Naive thymus-derived CD4-positive, alpha-beta T cell (primary cell): ENCODE measurements around the gene EXT2. TPM values are rescaled to one million over a fixed set of nuclear protein-coding genes. Genes with fewer than 3 reads are reported as not detected.

Experiments
- ATAC-seq: fragments of 150-1000 bp; cut with Tn5 transposase; 2 replicates; pipeline ENCODE4 v1.10.0; 2021; ENCODE audit warnings: mild to moderate bottlenecking, moderate library complexity
- CTCF ChIA-PET: fragments of 350-600 bp; sonication (Branson Sonifier 250); formaldehyde crosslinking; loops from one replicate; lab custom pipeline; 2021; ENCODE audit warnings: antibody characterized with exemption; lab: Charles Lee
- POLR2A ChIA-PET: fragments of 350-600 bp; sonication (Branson Sonifier 250); formaldehyde crosslinking; loops from one replicate; lab custom pipeline; 2021; ENCODE audit warnings: antibody characterized with exemption, inconsistent platforms; lab: Charles Lee
- DNase-seq, 9 donors: peaks; one replicate each; pipeline versions ENCODE4 v3.0.0 to v3.0.0-alpha.2; 2020 to 2022; ENCODE audit warnings: mixed read lengths in 1 of 9
- H3K27ac ChIP-seq: one replicate; pipeline ENCODE4 v1.7.0; 2013; ENCODE audit warnings: mild to moderate bottlenecking, low read depth, low read length, moderate library complexity
- H3K27me3 ChIP-seq, 2 donors: one replicate each; pipeline ENCODE4 v1.7.0; 2013; ENCODE audit warnings: low read length in 2 of 2, mild to moderate bottlenecking in 2 of 2, moderate library complexity in 2 of 2; ENCODE audit not compliant: control insufficient read depth in 2 of 2, insufficient read depth in 2 of 2
- H3K36me3 ChIP-seq, 3 experiments: 1 replicate in 2 of 3; 2 replicates in 1 of 3; pipeline ENCODE4 v1.7.0; 2013; ENCODE audit warnings: low read length in 3 of 3, mild to moderate bottlenecking in 3 of 3, moderate library complexity in 1 of 3; ENCODE audit not compliant: insufficient read depth in 3 of 3, control insufficient read depth in 2 of 3
- H3K4me1 ChIP-seq, 2 donors: one replicate each; pipeline ENCODE4 v1.7.0; 2013; ENCODE audit warnings: low read length in 2 of 2, mild to moderate bottlenecking in 2 of 2, moderate library complexity in 1 of 2; ENCODE audit not compliant: control insufficient read depth in 2 of 2, insufficient read depth in 2 of 2
- H3K4me3 ChIP-seq: 2 replicates; pipeline ENCODE4 v1.7.0; 2013; ENCODE audit warnings: mild to moderate bottlenecking, low read length
- H3K9me3 ChIP-seq, 3 experiments: 1 replicate in 2 of 3; 2 replicates in 1 of 3; pipeline ENCODE4 v1.7.0; 2013; ENCODE audit warnings: low read length in 3 of 3; ENCODE audit not compliant: control insufficient read depth in 2 of 3
- H3K27ac Mint-ChIP-seq, 9 donors: one replicate each; pipeline ENCODE4 v1.8.0; 2020 to 2022; ENCODE audit warnings: mixed read lengths in 9 of 9, mild to moderate bottlenecking in 8 of 9, moderate library complexity in 5 of 9, inconsistent platforms in 2 of 9
- H3K27me3 Mint-ChIP-seq, 5 donors: one replicate each; pipeline ENCODE4 v1.8.0; 2021 to 2022; ENCODE audit warnings: mixed read lengths in 5 of 5, mild to moderate bottlenecking in 1 of 5
- H3K36me3 Mint-ChIP-seq, 5 donors: one replicate each; pipeline ENCODE4 v1.8.0; 2020 to 2022; ENCODE audit warnings: mixed read lengths in 5 of 5, mild to moderate bottlenecking in 3 of 5, inconsistent platforms in 1 of 5
- H3K4me1 Mint-ChIP-seq, 7 donors: one replicate each; pipeline ENCODE4 v1.8.0; 2020 to 2022; ENCODE audit warnings: mixed read lengths in 7 of 7, mild to moderate bottlenecking in 3 of 7, inconsistent platforms in 1 of 7
- H3K4me3 Mint-ChIP-seq, 10 donors: one replicate each; pipeline ENCODE4 v1.8.0; 2020 to 2022; ENCODE audit warnings: mild to moderate bottlenecking in 10 of 10, mixed read lengths in 10 of 10, moderate library complexity in 6 of 10, inconsistent platforms in 2 of 10
- H3K9me3 Mint-ChIP-seq, 11 donors: one replicate each; pipeline ENCODE4 v1.8.0; 2020 to 2022; ENCODE audit warnings: mixed read lengths in 11 of 11, mild to moderate bottlenecking in 4 of 11, inconsistent platforms in 1 of 11, moderate library complexity in 1 of 11
- intact Hi-C, 2 donors: fragments of 100-400 bp; cut with micrococcal nuclease; formaldehyde crosslinking; loops; one replicate each; pipeline ENCODE4 v1.15.1; 2023
- polyA plus RNA-seq, 2 donors: library from polyadenylated mRNA; unstranded; fragments of 300-500 nt; fragmentation: Illumina TruSeq; gene quantifications; one replicate each; pipeline ENCODE4 v1.2.3, GENCODE V29; 2021
- total RNA-seq, 6 experiments: library from RNA in 5 of 6; stranded (reverse) in 5 of 6; gene quantifications; 1 replicate in 5 of 6; 2 replicates in 1 of 6; pipeline ENCODE4 v1.2.3 and lab custom pipeline; 2021 to 2026

EXT2 gene
- total and polyA plus RNA-seq, 7 experiments from 2014 or later, result 27.2 to 43.9 (median 31.5) TPM

GRCh38 chr11:44133335-44133946, 38.0 kb downstream of the EXT2 start:
- Histone ChIP-seq H3K4me3 (no peak overlapping the region), H3K27me3 (no peaks in the 10 kb centered on the region), H3K9me3 (no peaks in the 10 kb centered on the region), H3K4me1 (no peaks in the 10 kb centered on the region), H3K27ac (no peak overlapping the region), H3K36me3 (peaks cover 0 to 48% (median 3%) of the 10 kb centered on the region in 3 experiments)
- DNase-seq, result no peak
- no peaks in the 10 kb centered on the region for H3K9me3 Mint-ChIP-seq
- peaks cover 0 to 10% (median 0%) of the 10 kb centered on the region in 7 donors for H3K4me1 Mint-ChIP-seq
- intact Hi-C loops, result no loop called here
- no peaks in the 10 kb centered on the region for H3K27me3 Mint-ChIP-seq
- POLR2A ChIA-PET, result no interaction called here
- no peak overlapping the region for H3K4me3 Mint-ChIP-seq
- CTCF ChIA-PET, result interaction anchor here (0.9 kb wide), 1 partner anchor 402 kb away, joined by 3 read pairs; no protein-coding TSS in a partner anchor
- H3K36me3 Mint-ChIP-seq, result peaks cover 7 to 74% (median 32%) of the 10 kb centered on the region in 5 donors
- H3K27ac Mint-ChIP-seq, result peak overlapping the region in 1 of 9 donors; percentile 3
- no peak for ATAC-seq

- H3K4me1 ChIP-seq, result no peaks in the 10 kb centered on the region
- H3K27me3 Mint-ChIP-seq, result no peaks in the 10 kb centered on the region
- no peaks in the 10 kb centered on the region for H3K9me3 ChIP-seq
- H3K36me3 ChIP-seq, result peaks cover 0 to 37% (median 3%) of the 10 kb centered on the region in 3 experiments
- no peak overlapping the region for H3K4me3 Mint-ChIP-seq
- no peaks in the 10 kb centered on the region for H3K27me3 ChIP-seq
- no peak overlapping the region for H3K4me3 ChIP-seq
- H3K4me1 Mint-ChIP-seq, result peaks cover 0 to 9% (median 0%) of the 10 kb centered on the region in 7 donors
- peaks cover 7 to 73% (median 26%) of the 10 kb centered on the region in 5 donors for H3K36me3 Mint-ChIP-seq
- intact Hi-C loops, result no loop called here
- H3K27ac Mint-ChIP-seq, result no peak overlapping the region
- H3K27ac ChIP-seq, result no peak overlapping the region
- ChIA-PET POLR2A (interaction anchor here (0.6 kb wide), 1 partner anchor 19 kb away, joined by 3 read pairs; no protein-coding TSS in a partner anchor), CTCF (interaction anchor here (0.7 kb wide), 1 partner anchor 255 kb away, joined by 3 read pairs; no protein-coding TSS in a partner anchor)
- peaks cover 0 to 2% (median 0%) of the 10 kb centered on the region in 11 donors for H3K9me3 Mint-ChIP-seq
- DNase-seq, result no peak
- ATAC-seq, result no peak
Measured at GRCh38 chr11:44134625-44135024, 39.1 kb downstream of the EXT2 start.

GRCh38 chr11:44136176-44136945, 40.9 kb downstream of the EXT2 start:
- Mint-ChIP-seq H3K4me1 (peaks cover 0 to 4% (median 0%) of the 10 kb centered on the region in 7 donors), H3K27ac (no peak overlapping the region), H3K27me3 (no peaks in the 10 kb centered on the region), H3K4me3 (no peak overlapping the region), H3K36me3 (peaks cover 0 to 71% (median 17%) of the 10 kb centered on the region in 5 donors), H3K9me3 (peaks cover 0 to 2% (median 0%) of the 10 kb centered on the region in 11 donors)
- DNase-seq (no peak), ATAC-seq (no peak)
- intact Hi-C loops, result no loop called here
- no peak overlapping the region for H3K27ac ChIP-seq
- ChIA-PET CTCF (no interaction called here), POLR2A (no interaction called here)
- H3K9me3 ChIP-seq, result no peaks in the 10 kb centered on the region
- no peaks in the 10 kb centered on the region for H3K4me1 ChIP-seq
- no peaks in the 10 kb centered on the region for H3K27me3 ChIP-seq
- H3K4me3 ChIP-seq, result no peak overlapping the region
- H3K36me3 ChIP-seq, result peaks cover 0 to 27% (median 0%) of the 10 kb centered on the region in 3 experiments

- Mint-ChIP-seq H3K36me3 (peaks cover 0 to 69% (median 14%) of the 10 kb centered on the region in 5 donors), H3K27ac (no peak overlapping the region), H3K9me3 (peaks cover 0 to 2% (median 0%) of the 10 kb centered on the region in 11 donors), H3K4me3 (no peak overlapping the region), H3K4me1 (peaks cover 0 to 4% (median 0%) of the 10 kb centered on the region in 7 donors), H3K27me3 (no peaks in the 10 kb centered on the region)
- intact Hi-C loops, result no loop called here
- Histone ChIP-seq H3K4me1 (no peaks in the 10 kb centered on the region), H3K36me3 (peaks cover 0 to 26% (median 0%) of the 10 kb centered on the region in 3 experiments), H3K27ac (no peak overlapping the region), H3K4me3 (no peak overlapping the region), H3K9me3 (no peaks in the 10 kb centered on the region), H3K27me3 (no peaks in the 10 kb centered on the region)
- no peak for ATAC-seq
- CTCF ChIA-PET, result no interaction called here
- no peak for DNase-seq
- POLR2A ChIA-PET, result interaction anchor here (0.6 kb wide), 1 partner anchor 95 kb away, joined by 3 read pairs; no protein-coding TSS in a partner anchor
Measured at GRCh38 chr11:44137057-44137456, 41.6 kb downstream of the EXT2 start.

GRCh38 chr11:44138286-44138685, 42.8 kb downstream of the EXT2 start:
- H3K4me3 ChIP-seq, result no peak overlapping the region
- H3K36me3 Mint-ChIP-seq, result peaks cover 0 to 67% (median 9%) of the 10 kb centered on the region in 5 donors
- DNase-seq (no peak), ATAC-seq (no peak)
- CTCF ChIA-PET, result no interaction called here
- H3K27me3 Mint-ChIP-seq, result no peaks in the 10 kb centered on the region
- POLR2A ChIA-PET, result interaction anchor here (1.1 kb wide), 1 partner anchor 9 kb away, joined by 3 read pairs; no protein-coding TSS in a partner anchor
- H3K27ac Mint-ChIP-seq, result peak overlapping the region in 1 of 9 donors; percentile 25
- no peaks in the 10 kb centered on the region for H3K27me3 ChIP-seq
- H3K4me1 Mint-ChIP-seq, result peaks cover 0 to 4% (median 0%) of the 10 kb centered on the region in 7 donors
- no peaks in the 10 kb centered on the region for H3K9me3 ChIP-seq
- peaks cover 0 to 2% (median 0%) of the 10 kb centered on the region in 11 donors for H3K9me3 Mint-ChIP-seq
- no peak overlapping the region for H3K27ac ChIP-seq
- intact Hi-C loops, result no loop called here
- H3K4me3 Mint-ChIP-seq, result no peak overlapping the region
- no peaks in the 10 kb centered on the region for H3K4me1 ChIP-seq
- peaks cover 0 to 19% (median 0%) of the 10 kb centered on the region in 3 experiments for H3K36me3 ChIP-seq

GRCh38 chr11:44138980-44139379, 43.5 kb downstream of the EXT2 start:
- peaks cover 0 to 69% (median 10%) of the 10 kb centered on the region in 5 donors for H3K36me3 Mint-ChIP-seq
- peaks cover 0 to 4% (median 0%) of the 10 kb centered on the region in 7 donors for H3K4me1 Mint-ChIP-seq
- H3K27ac Mint-ChIP-seq, result no peak overlapping the region
- CTCF ChIA-PET, result interaction anchor here (0.7 to 1.3 kb wide), 2 partner anchors 45 to 83 kb away, joined by 3 to 5 read pairs; no protein-coding TSS in a partner anchor
- DNase-seq (no peak), ATAC-seq (no peak)
- POLR2A ChIA-PET, result no interaction called here
- Histone ChIP-seq H3K27ac (no peak overlapping the region), H3K9me3 (no peaks in the 10 kb centered on the region), H3K27me3 (no peaks in the 10 kb centered on the region), H3K4me1 (no peaks in the 10 kb centered on the region), H3K4me3 (no peak overlapping the region), H3K36me3 (peaks cover 0 to 19% (median 0%) of the 10 kb centered on the region in 3 experiments)
- H3K4me3 Mint-ChIP-seq, result no peak overlapping the region
- no peaks in the 10 kb centered on the region for H3K27me3 Mint-ChIP-seq
- intact Hi-C loops, result no loop called here
- H3K9me3 Mint-ChIP-seq, result peaks cover 0 to 2% (median 0%) of the 10 kb centered on the region in 11 donors
